ENCODE results near the gene RAD23A. TPM values are rescaled to one million over a fixed set of nuclear protein-coding genes. Genes with fewer than 3 reads are reported as not detected.
A peak's percentile ranks its signal among the peaks of the same experiment; 100 is the strongest.

The RAD23A gene
- total RNA-seq, 1 donor from 2014 or later = 78.8 TPM

- H3K4me3 Mint-ChIP-seq (ENCODE audit: low read depth) = no peak overlapping the region
- no peak for TF ChIP-seq CTCF (IDR thresholded peaks at IDR 0.05; ENCODE audit: unreplicated experiment)
- peaks cover 4% of the 10 kb centered on the region for H3K4me1 Mint-ChIP-seq (ENCODE audit: low read depth)
These were observed 22.7 kb upstream of the RAD23A start for GRCh38 chr19:12922959-12923358.

GRCh38 chr19:12924621-12925310, 20.9 kb upstream of the RAD23A start:
- Mint-ChIP-seq H3K4me1 (ENCODE audit: low read depth) (peaks cover 4% of the 10 kb centered on the region), H3K4me3 (ENCODE audit: low read depth) (no peak overlapping the region), H3K9me3 (ENCODE audit: low read depth) (no peaks in the 10 kb centered on the region), H3K27me3 (no peaks in the 10 kb centered on the region), H3K27ac (no peak overlapping the region), H3K36me3 (ENCODE audit: insufficient read depth) (peaks cover 26% of the 10 kb centered on the region)
- no peak for TF ChIP-seq CTCF (IDR thresholded peaks at IDR 0.05; ENCODE audit: unreplicated experiment)
- DNase-seq (ENCODE audit: low spot score, unreplicated experiment) = no peak

More at GRCh38 chr19:12922959-12923358, 22.7 kb upstream of the RAD23A start:
- peaks cover 19% of the 10 kb centered on the region for H3K36me3 Mint-ChIP-seq (ENCODE audit: insufficient read depth)
- no peaks in the 10 kb centered on the region for H3K9me3 Mint-ChIP-seq (ENCODE audit: low read depth)
- peak overlapping the region; percentile 26 for H3K27ac Mint-ChIP-seq
- DNase-seq (ENCODE audit: low spot score, unreplicated experiment) = no peak
- no peaks in the 10 kb centered on the region for H3K27me3 Mint-ChIP-seq

- TF ChIP-seq CTCF (IDR thresholded peaks at IDR 0.05; ENCODE audit: unreplicated experiment) = no peak
- H3K36me3 Mint-ChIP-seq (ENCODE audit: insufficient read depth) = peaks cover 14% of the 10 kb centered on the region
- DNase-seq (ENCODE audit: low spot score, unreplicated experiment) = no peak
- no peaks in the 10 kb centered on the region for H3K27me3 Mint-ChIP-seq
- H3K9me3 Mint-ChIP-seq (ENCODE audit: low read depth) = no peaks in the 10 kb centered on the region
- no peak overlapping the region for H3K4me3 Mint-ChIP-seq (ENCODE audit: low read depth)
- H3K27ac Mint-ChIP-seq = no peak overlapping the region
- peaks cover 11% of the 10 kb centered on the region for H3K4me1 Mint-ChIP-seq (ENCODE audit: low read depth)
These were observed 15.5 kb upstream of the RAD23A start for GRCh38 chr19:12930002-12930645.

- no peak for TF ChIP-seq CTCF (IDR thresholded peaks at IDR 0.05; ENCODE audit: unreplicated experiment)
- peak overlapping the region; percentile 95 for H3K27ac Mint-ChIP-seq
- H3K4me3 Mint-ChIP-seq (ENCODE audit: low read depth) = peak overlapping the region; percentile 93
These were observed 13.0 kb upstream of the RAD23A start for GRCh38 chr19:12932392-12933286.

More at GRCh38 chr19:12932392-12933286, 13.0 kb upstream of the RAD23A start:
- H3K9me3 Mint-ChIP-seq (ENCODE audit: low read depth) = no peaks in the 10 kb centered on the region
- peaks cover 8% of the 10 kb centered on the region for H3K36me3 Mint-ChIP-seq (ENCODE audit: insufficient read depth)
- no peak for DNase-seq (ENCODE audit: low spot score, unreplicated experiment)
- H3K27me3 Mint-ChIP-seq = no peaks in the 10 kb centered on the region
- H3K4me1 Mint-ChIP-seq (ENCODE audit: low read depth) = peaks cover 16% of the 10 kb centered on the region

Measured in progenitor cell of endocrine pancreas (in vitro differentiated cells).